GM18861 (cell line): Measurements from ENCODE around the gene VGLL4.

Experiments
- ATAC-seq: cut with Tn5 transposase; IDR thresholded peaks from one replicate; pipeline ENCODE4 v1.9.1; 2021; ENCODE audit not compliant: unreplicated experiment

The VGLL4 gene

DNA sequence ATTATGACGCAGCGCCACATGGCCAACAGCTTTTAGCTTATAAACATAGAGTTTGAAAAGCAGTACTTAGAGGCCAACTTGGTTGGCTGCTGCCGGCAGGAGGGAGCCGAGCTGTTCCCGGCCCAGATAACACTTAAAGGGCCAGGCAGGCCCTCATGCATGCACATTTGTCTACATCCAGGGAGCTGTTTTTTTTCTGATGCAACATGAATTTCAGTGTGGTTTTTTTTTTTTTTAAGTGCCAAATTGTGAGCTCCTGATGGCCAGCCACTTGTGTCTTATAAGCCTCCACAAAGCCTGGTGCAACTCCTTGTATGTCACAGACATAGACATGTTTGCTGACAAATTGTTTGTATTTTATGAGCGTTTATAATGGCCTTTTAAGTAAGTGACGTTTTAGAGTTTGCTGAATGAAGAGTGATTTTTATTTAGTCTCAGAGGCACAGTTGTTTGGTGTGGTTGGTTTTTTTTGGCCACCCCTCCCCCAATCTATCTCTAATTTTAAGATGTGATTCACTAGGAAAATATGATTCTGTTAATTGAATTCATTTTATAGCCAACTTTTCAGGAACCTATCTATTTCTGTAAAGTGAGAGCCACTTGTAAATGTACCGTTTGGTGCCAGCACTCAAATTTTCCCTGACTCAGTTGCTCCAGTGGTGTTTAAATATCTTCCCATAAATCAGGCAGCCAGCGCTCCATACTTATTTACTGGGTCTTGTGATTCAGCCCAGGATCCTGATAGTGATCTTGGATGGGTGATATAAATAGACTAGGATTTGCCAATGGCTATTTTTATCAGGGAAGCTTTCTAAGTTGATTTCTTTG lies 134.3 kb downstream of the VGLL4 start:
- ATAC-seq: no peak

DNA sequence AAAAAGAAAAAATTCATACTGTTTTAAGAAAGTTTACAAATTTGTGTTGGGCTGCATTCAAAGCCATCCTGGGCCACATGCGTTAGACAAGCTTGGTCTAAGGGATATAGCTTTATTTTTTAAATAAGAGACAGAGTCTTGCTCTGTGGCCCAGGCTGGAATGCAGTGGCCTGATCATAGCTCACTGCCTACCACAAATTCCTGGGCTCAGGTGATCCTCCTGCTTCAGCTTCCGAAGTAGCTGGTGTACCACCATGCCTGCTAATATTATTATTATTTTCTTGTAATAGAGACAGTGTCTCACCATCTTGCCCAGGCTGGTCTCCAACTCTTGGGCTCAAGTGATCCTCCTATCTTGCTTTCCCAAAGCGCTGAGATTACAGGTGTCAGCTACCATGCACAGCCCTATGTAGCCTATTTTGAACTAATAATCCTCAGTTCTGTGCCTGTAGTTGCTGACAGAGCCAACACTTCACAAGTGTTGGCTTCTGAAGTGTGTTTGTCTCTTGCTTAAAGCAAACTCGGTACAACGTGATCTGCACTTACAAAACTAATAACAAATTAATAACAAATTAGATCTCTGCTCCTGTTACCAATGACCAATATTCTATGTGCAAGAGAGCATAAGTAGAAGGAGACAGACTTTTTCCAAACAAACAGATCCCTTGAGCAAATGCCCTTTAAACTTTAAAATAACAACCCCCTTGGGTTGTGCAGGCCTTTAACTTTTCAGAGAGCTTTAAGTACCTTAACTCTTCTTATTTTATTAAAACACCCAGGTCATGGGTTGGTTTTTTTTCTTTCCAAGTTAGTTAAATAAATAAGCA lies 135.2 kb downstream of the VGLL4 start:
- ATAC-seq: no peak

DNA sequence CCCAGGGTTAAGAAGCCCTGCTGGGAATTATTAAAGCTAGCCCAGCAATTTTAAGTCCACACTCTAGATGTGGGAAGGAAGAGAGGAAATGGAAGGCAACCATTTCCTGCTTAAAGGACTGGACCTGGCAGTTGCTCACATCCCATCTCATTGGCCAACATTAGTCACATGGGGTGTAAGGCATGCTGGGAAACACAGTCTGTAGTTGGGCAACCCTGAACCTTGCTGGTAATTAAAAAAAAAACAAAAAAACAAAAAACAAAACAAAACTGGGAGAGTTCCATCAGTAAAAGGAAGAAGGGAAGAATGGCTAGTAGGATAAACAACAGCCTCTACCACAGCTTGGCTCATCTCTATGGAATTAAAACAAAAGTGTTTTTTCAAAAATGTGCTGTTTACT lies 136.0 kb downstream of the VGLL4 start:
- no peak for ATAC-seq
